Hepatocyte (in vitro differentiated cells): ENCODE results near the gene JPH2. TPM values are rescaled to one million over a fixed set of nuclear protein-coding genes. Genes with fewer than 3 reads are reported as not detected.
A peak's percentile ranks its signal among the peaks of the same experiment; 100 is the strongest.

Experiments used
- DNase-seq: peaks from one replicate; pipeline ENCODE4 v3.0.0-alpha.2; 2016; ENCODE audit warnings: low spot score
- H2AFZ ChIP-seq: fragments of 200-600 bp; sonication (generic); 2 replicates; pipeline ENCODE4 v1.6.0; 2016; ENCODE audit warnings: antibody characterized with exemption, mild to moderate bottlenecking
- H3K27ac ChIP-seq: fragments of 200-600 bp; sonication (generic); 2 replicates; pipeline ENCODE4 v1.5.1; 2016; ENCODE audit warnings: mild to moderate bottlenecking
- H3K27me3 ChIP-seq: fragments of 200-600 bp; sonication (generic); 2 replicates; pipeline ENCODE4 v1.6.1; 2016
- H3K36me3 ChIP-seq: fragments of 200-600 bp; sonication (generic); replicated peaks from 2 replicates; pipeline ENCODE4 v1.5.1; 2016; ENCODE audit warnings: low read depth; ENCODE audit not compliant: insufficient read depth
- H3K4me1 ChIP-seq: fragments of 200-600 bp; sonication (generic); 2 replicates; pipeline ENCODE4 v1.5.1; 2016; ENCODE audit warnings: mild to moderate bottlenecking, moderate library complexity; ENCODE audit not compliant: insufficient read depth
- H3K4me2 ChIP-seq: fragments of 200-600 bp; sonication (generic); 2 replicates; pipeline ENCODE4 v1.6.0; 2016
- H3K4me3 ChIP-seq: fragments of 200-600 bp; sonication (generic); 2 replicates; pipeline ENCODE4 v1.5.1; 2016; ENCODE audit warnings: mild to moderate bottlenecking
- H3K79me2 ChIP-seq: fragments of 200-600 bp; sonication (generic); 2 replicates; pipeline ENCODE4 v1.6.0; 2017; ENCODE audit warnings: mild to moderate bottlenecking
- H3K9me2 ChIP-seq: fragments of 200-600 bp; sonication (generic); replicated peaks from 2 replicates; pipeline ENCODE4 v1.6.0; 2017; ENCODE audit warnings: mild to moderate bottlenecking; ENCODE audit not compliant: insufficient read depth
- H3K9me3 ChIP-seq: fragments of 200-600 bp; sonication (generic); 2 replicates; pipeline ENCODE4 v1.5.1; 2016; ENCODE audit warnings: low read depth, mild to moderate bottlenecking
- H4K20me1 ChIP-seq: fragments of 200-600 bp; sonication (generic); 2 replicates; pipeline ENCODE4 v1.6.0; 2016; ENCODE audit warnings: mild to moderate bottlenecking; ENCODE audit not compliant: insufficient read depth, poor library complexity, severe bottlenecking
- CTCF ChIP-seq: fragments of 200-600 bp; sonication (generic); IDR thresholded peaks from 2 replicates; pipeline ENCODE4 v1.5.1; 2016; ENCODE audit warnings: antibody characterized with exemption, mild to moderate bottlenecking; ENCODE audit not compliant: poor library complexity
- EZH2 ChIP-seq: fragments of 200-600 bp; sonication (generic); IDR thresholded peaks from 2 replicates; pipeline ENCODE4 v1.6.1; 2016; ENCODE audit warnings: antibody characterized with exemption, mild to moderate bottlenecking, borderline replicate concordance
- EZH2phosphoT487 ChIP-seq: fragments of 200-600 bp; sonication (generic); IDR thresholded peaks from one replicate; pipeline ENCODE4 v1.6.1; 2018; ENCODE audit warnings: antibody characterized with exemption, mild to moderate bottlenecking, low read depth, moderate library complexity; ENCODE audit not compliant: unreplicated experiment, severe bottlenecking
- WGBS: methylation state at CpG from one replicate; pipeline ENCODE4 v1.1.6; 2016; ENCODE audit warnings: low lambda C conversion rate; ENCODE audit errors: missing lambda C conversion rate; 5-methylcytosine and 5-hydroxymethylcytosine counted together
- polyA plus RNA-seq: library from polyadenylated mRNA; unstranded; fragments of >200 nt; fragmentation: Nextera tagmentation; extraction: Ambion mirVana; gene quantifications from 2 replicates; pipeline ENCODE4 v1.2.1, GENCODE V29; 2016
- total RNA-seq: library from RNA; depleted of rRNA; stranded (reverse); fragments of >200 nt; gene quantifications from 2 replicates; pipeline ENCODE4 v1.2.3, GENCODE V29; 2014

The JPH2 gene
- total and polyA plus RNA-seq, 2 experiments from 2014 or later = 6.6 to 8.3 TPM

GRCh38 chr20:44211177-44212039, 24.4 kb upstream of the JPH2 start:
- Histone ChIP-seq H3K27ac (peak overlapping the region; percentile 91), H2AFZ (peak overlapping the region; percentile 22), H3K36me3 (no peaks in the 10 kb centered on the region), H3K9me2 (no peaks in the 10 kb centered on the region), H3K4me2 (peak overlapping the region; percentile 85), H3K79me2 (peaks cover 57% of the 10 kb centered on the region), H3K27me3 (no peaks in the 10 kb centered on the region), H4K20me1 (peaks cover 37% of the 10 kb centered on the region), H3K9me3 (no peaks in the 10 kb centered on the region), H3K4me3 (peak overlapping the region; percentile 36), H3K4me1 (peaks cover 26% of the 10 kb centered on the region)
- 13% methylated on average over 24 of the region's 24 CpGs for WGBS
- TF ChIP-seq CTCF (no peak), EZH2phosphoT487 (no peak), EZH2 (no peak)
- peak; percentile 51 for DNase-seq

GRCh38 chr20:44210406-44211176, 23.6 kb upstream of the JPH2 start, which contains the start of gene OSER1:
Gene OSER1, minus strand, starts transcription at chr20:44210771. Its CDS starts 3,814 bp downstream, at chr20:44206957.
- under 1% methylated on average over 42 of the region's 79 CpGs for WGBS
- Histone ChIP-seq H3K79me2 (peaks cover 65% of the 10 kb centered on the region), H3K4me1 (peaks cover 26% of the 10 kb centered on the region)

More at GRCh38 chr20:44210406-44211176, 23.6 kb upstream of the JPH2 start, which contains the start of gene OSER1:
- Histone ChIP-seq H2AFZ (peak within 1 kb of the TSS; percentile 22), H3K9me2 (no peaks in the 10 kb centered on the region), H3K9me3 (no peaks in the 10 kb centered on the region), H3K27me3 (no peaks in the 10 kb centered on the region), H3K4me2 (peak within 1 kb of the TSS; percentile 92), H3K36me3 (no peaks in the 10 kb centered on the region), H3K4me3 (peak within 1 kb of the TSS; percentile 74), H3K27ac (peak within 1 kb of the TSS; percentile 97), H4K20me1 (peaks cover 39% of the 10 kb centered on the region)
- peak; percentile 99 for DNase-seq
- TF ChIP-seq EZH2phosphoT487 (no peak), EZH2 (no peak), CTCF (no peak)
